HCT116 (cell line): ENCODE data around the gene OS9. TPM values are rescaled to one million over a fixed set of nuclear protein-coding genes. Genes with fewer than 3 reads are reported as not detected.

Experiments used
- ATAC-seq: fragments of 200-7000 bp; cut with Tn5 transposase; 2 replicates; pipeline ENCODE4 v1.9.1; 2020; ENCODE audit warnings: mild to moderate bottlenecking, moderate library complexity
- BruUV-seq: library from RNA; stranded (reverse); fragments of 400-500 nt; replicated peaks from 2 replicates; lab custom pipeline; 2021; lab: Mats Ljungman, UMichigan
- CTCF ChIA-PET: fragments of 300-600 bp; sonication (Branson Sonifier 250); formaldehyde crosslinking; loops from one replicate; lab custom pipeline; 2021; ENCODE audit warnings: antibody characterized with exemption; lab: Charles Lee
- POLR2A ChIA-PET: fragments of 300-600, 350-600 bp; sonication (Branson Sonifier 250); formaldehyde crosslinking; loops from one replicate; lab custom pipeline; 2021; ENCODE audit warnings: antibody characterized with exemption; lab: Charles Lee
- RAD21 ChIA-PET, 2 experiments: fragments of 300-600 bp; sonication (Branson Sonifier 250); formaldehyde crosslinking; loops; one replicate each; lab custom pipeline; 2023; ENCODE audit warnings: low total read pairs in 2 of 2; ENCODE audit not compliant: uncharacterized antibody in 2 of 2, unreplicated experiment in 2 of 2, low non-redundant PET in 1 of 2; lab: Charles Lee
- DNase-seq: peaks from one replicate; pipeline ENCODE4 v3.0.0-alpha.2; 2010; ENCODE audit warnings: low read depth, low spot score
- H2AFZ ChIP-seq: fragments of 200-600 bp; shearing (Covaris generic), sonication (generic); 2 replicates; pipeline ENCODE4 v1.6.1; 2017; ENCODE audit warnings: low read depth, mixed run types, mixed read lengths, antibody characterized with exemption, low read length; ENCODE audit not compliant: poor library complexity, severe bottlenecking
- H3K27ac ChIP-seq: 2 replicates; pipeline ENCODE4 v1.5.1; 2012; ENCODE audit warnings: low read depth, low read length
- H3K27me3 ChIP-seq: fragments of 200-600 bp; sonication (generic); 2 replicates; pipeline ENCODE4 v1.6.1; 2016; ENCODE audit warnings: mixed run types, low read length, mixed read lengths; ENCODE audit not compliant: insufficient read depth
- H3K36me3 ChIP-seq, 2 experiments: fragments of 200-500 bp in 1 of 2; fragments of 200-600 bp in 1 of 2; sonication (Bioruptor generic) in 1 of 2; sonication (generic) in 1 of 2; 2 replicates each; pipeline versions ENCODE4 v1.5.1 to v1.6.1; 2014 to 2016; ENCODE audit warnings: low read length in 2 of 2, inconsistent platforms in 1 of 2, mixed read lengths in 1 of 2, mixed run types in 1 of 2; ENCODE audit not compliant: insufficient read depth in 2 of 2, control insufficient read depth in 1 of 2
- H3K4me1 ChIP-seq, 2 experiments: fragments of 200-600 bp in 1 of 2; sonication (generic) in 1 of 2; 2 replicates each; pipeline versions ENCODE4 v1.5.1 to v1.6.1; 2012 to 2017; ENCODE audit warnings: low read length in 2 of 2, inconsistent platforms in 1 of 2, mild to moderate bottlenecking in 1 of 2, mixed read lengths in 1 of 2, mixed run types in 1 of 2, moderate library complexity in 1 of 2; ENCODE audit not compliant: insufficient read depth in 2 of 2, control insufficient read depth in 1 of 2
- H3K4me2 ChIP-seq: fragments of 200-600 bp; sonication (generic); 2 replicates; pipeline ENCODE4 v1.6.1; 2017; ENCODE audit warnings: mixed run types, low read length, mixed read lengths
- H3K4me3 ChIP-seq, 2 experiments: fragments of 200-600 bp in 1 of 2; sonication (generic) in 1 of 2; replicated peaks in 1 of 2; 2 replicates each; pipeline ENCODE4 v1.5.1; 2011 to 2016; ENCODE audit warnings: low read length in 2 of 2, control low read depth in 1 of 2, low read depth in 1 of 2, mild to moderate bottlenecking in 1 of 2, mixed read lengths in 1 of 2, mixed run types in 1 of 2
- H3K79me2 ChIP-seq: fragments of 200-600 bp; sonication (generic); 2 replicates; pipeline ENCODE4 v1.6.1; 2017; ENCODE audit warnings: mild to moderate bottlenecking, mixed run types, low read length, moderate library complexity, mixed read lengths; ENCODE audit not compliant: insufficient read depth
- H3K9ac ChIP-seq: fragments of 200-600 bp; sonication (generic); 2 replicates; pipeline ENCODE4 v1.6.1; 2016; ENCODE audit warnings: low read length, mixed read lengths
- H3K9me2 ChIP-seq: fragments of 200-600 bp; sonication (generic), shearing (Covaris generic); 2 replicates; pipeline ENCODE4 v1.6.1; 2017; ENCODE audit warnings: mixed run types, mild to moderate bottlenecking, moderate library complexity; ENCODE audit not compliant: insufficient read depth
- H3K9me3 ChIP-seq, 2 experiments: fragments of 200-500 bp in 1 of 2; fragments of 200-600 bp in 1 of 2; sonication (Bioruptor generic) in 1 of 2; sonication (generic) in 1 of 2; 2 replicates each; pipeline ENCODE4 v1.6.1; 2014 to 2017; ENCODE audit warnings: low read length in 2 of 2, mixed read lengths in 2 of 2, inconsistent platforms in 1 of 2, low read depth in 1 of 2, mild to moderate bottlenecking in 1 of 2, mixed run types in 1 of 2, moderate library complexity in 1 of 2; ENCODE audit not compliant: control insufficient read depth in 1 of 2, insufficient read depth in 1 of 2
- H4K20me1 ChIP-seq: fragments of 200-600 bp; sonication (generic), shearing (Covaris generic); 2 replicates; pipeline ENCODE4 v1.6.1; 2017; ENCODE audit warnings: mixed run types, mild to moderate bottlenecking, moderate library complexity; ENCODE audit not compliant: insufficient read depth
- ATF3 ChIP-seq: IDR thresholded peaks from 2 replicates; pipeline ENCODE4 v1.6.1; 2012
- CEBPB ChIP-seq: IDR thresholded peaks from 2 replicates; pipeline ENCODE4 v1.6.1; 2012; ENCODE audit warnings: low read depth
- CTCF ChIP-seq, 3 experiments: fragments of 200-600 bp in 1 of 3; sonication (generic) in 1 of 3; IDR thresholded peaks in 2 of 3; conservative IDR thresholded peaks in 1 of 3; 2 replicates each; pipeline ENCODE4 v1.5.1; 2012 to 2017; ENCODE audit warnings: low read depth in 2 of 3, low read length in 2 of 3, antibody characterized with exemption in 1 of 3, borderline replicate concordance in 1 of 3, control low read depth in 1 of 3, mild to moderate bottlenecking in 1 of 3, mixed read lengths in 1 of 3, mixed run types in 1 of 3, moderate library complexity in 1 of 3; ENCODE audit not compliant: insufficient read depth in 1 of 3
- EGR1 ChIP-seq: IDR thresholded peaks from 2 replicates; pipeline ENCODE4 v1.6.1; 2012; ENCODE audit warnings: low read depth
- ELF1 ChIP-seq: IDR thresholded peaks from 2 replicates; pipeline ENCODE4 v1.6.1; 2012; ENCODE audit warnings: low read depth, borderline replicate concordance
- JUND ChIP-seq: IDR thresholded peaks from 2 replicates; pipeline ENCODE4 v1.6.1; 2012
- RAD21 ChIP-seq: IDR thresholded peaks from 2 replicates; pipeline ENCODE4 v1.6.1; 2012; ENCODE audit warnings: low read depth, mild to moderate bottlenecking
- SRF ChIP-seq: IDR thresholded peaks from 2 replicates; pipeline ENCODE4 v1.6.1; 2012; ENCODE audit warnings: low read depth
- TCF7L2 ChIP-seq: IDR thresholded peaks from 2 replicates; pipeline ENCODE4 v1.7.0; 2011; ENCODE audit warnings: borderline replicate concordance, inconsistent platforms; ENCODE audit not compliant: insufficient read depth, insufficient read length; ENCODE audit errors: extremely low read depth
- YY1 ChIP-seq: IDR thresholded peaks from 2 replicates; pipeline ENCODE4 v1.6.1; 2011; ENCODE audit warnings: low read length, low read depth, moderate library complexity, mild to moderate bottlenecking; ENCODE audit not compliant: insufficient replicate concordance; ENCODE audit errors: extremely low read depth
- ZFX ChIP-seq: fragments of 450-650 bp; IDR thresholded peaks from 2 replicates; pipeline ENCODE4 v1.6.1; 2017
- ZNF274 ChIP-seq: fragments of 200-500 bp; sonication (Bioruptor generic); IDR thresholded peaks from 2 replicates; pipeline ENCODE4 v1.6.1; 2014; ENCODE audit warnings: mild to moderate bottlenecking, low read depth, low read length, inconsistent platforms
- intact Hi-C: fragments of 100-400 bp; cut with micrococcal nuclease; formaldehyde crosslinking; loops from 2 replicates; pipeline ENCODE4 v1.10.0; 2022
- total RNA-seq: library from RNA; stranded (reverse); gene quantifications from one replicate; pipeline ENCODE4 v1.2.1, GENCODE V29; 2021; ENCODE audit not compliant: unreplicated experiment
- TF ChIP-seq, protein P1 (sequence below): IDR thresholded peaks from 2 replicates; pipeline ENCODE4 v1.6.1; 2012; ENCODE audit warnings: low read depth

Gene OS9
- total RNA-seq, 1 experiment from 2014 or later = 98.4 TPM

GRCh38 chr12:57759360-57759980 lies 65.5 kb downstream of the OS9 start:
- no peak overlapping the region for H3K9ac ChIP-seq
- H3K9me2 ChIP-seq = no peaks in the 10 kb centered on the region
- no peaks in the 10 kb centered on the region for H3K79me2 ChIP-seq
- DNase-seq = no peak
- no peak for TF ChIP-seq EGR1
- TF ChIP-seq SRF = no peak
- peak in 2 of 3 experiments; percentile 54 to 70; a peak in 4 of 6 replicates for TF ChIP-seq CTCF (IDR thresholded peaks at IDR 0.05 in 2 of 3, conservative IDR thresholded peaks at IDR 0.05 in 1 of 3; ENCODE audit: borderline replicate concordance in 1 of 3, insufficient read depth in 1 of 3, low read depth in 2 of 3, low read length in 2 of 3)
- TF ChIP-seq ZFX = no peak
- no TSS peak for BruUV-seq
- H2AFZ ChIP-seq = no peak overlapping the region
- no peaks in the 10 kb centered on the region for H4K20me1 ChIP-seq
- RAD21 ChIA-PET = no interaction called here
- no peaks in the 10 kb centered on the region for H3K27me3 ChIP-seq
- peak; percentile 43 for ATAC-seq
- H3K27ac ChIP-seq = no peak overlapping the region
- H3K4me2 ChIP-seq = no peak overlapping the region
- CTCF ChIA-PET = interaction anchor here (0.6 to 1.0 kb wide), 6 partner anchors 13 to 33 kb away, joined by 3 to 5 read pairs (median 3); partner anchors contain the start of genes EEF1AKMT3, METTL1 and TSFM
- H3K4me1 ChIP-seq = peaks cover 6 to 21% of the 10 kb centered on the region in 2 experiments
- H3K4me3 ChIP-seq = no peak overlapping the region
- H3K36me3 ChIP-seq = peaks cover 0 to 7% of the 10 kb centered on the region in 2 experiments; a peak in 2 of 4 replicates
- intact Hi-C loops = loop anchor here (1.0 kb wide), 1 partner anchor 146 kb away; no protein-coding TSS in a partner anchor
- no peaks in the 10 kb centered on the region for H3K9me3 ChIP-seq
- POLR2A ChIA-PET = interaction anchor here (0.8 kb wide), 1 partner anchor 13 kb away, joined by 3 read pairs; the partner anchor contains the start of genes EEF1AKMT3 and METTL1

DNA sequence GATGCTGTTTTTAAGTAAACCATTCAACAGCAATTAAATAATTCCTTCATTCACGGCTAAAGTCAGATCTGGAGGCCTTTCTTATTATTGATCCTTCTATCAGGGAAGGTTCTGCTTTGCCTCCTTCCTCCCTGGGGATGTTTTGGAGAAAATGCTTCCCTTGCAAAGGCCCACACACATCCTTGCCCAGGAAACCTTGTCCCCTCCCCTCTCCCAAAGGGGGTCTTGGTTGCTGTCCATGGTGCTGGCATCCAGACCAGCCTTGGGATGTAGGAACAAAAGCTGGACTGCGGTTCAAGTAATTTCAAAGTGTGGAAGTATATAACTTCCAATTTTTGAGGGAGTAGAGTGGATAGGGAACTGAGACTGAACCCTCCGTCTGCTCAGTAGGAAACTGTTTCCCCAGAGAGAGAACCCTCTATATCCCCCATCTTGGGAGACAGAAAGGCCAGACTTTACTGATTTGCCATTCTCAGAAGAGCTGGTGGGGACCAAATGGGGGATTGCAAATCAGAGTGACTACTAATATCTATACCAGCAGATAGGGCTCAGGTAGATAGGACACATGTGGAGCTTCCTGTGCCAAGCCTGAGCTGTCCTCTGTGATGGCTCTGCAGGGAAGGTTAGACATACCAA lies 66.5 kb downstream of the OS9 start:
- BruUV-seq = no TSS peak
- no peak overlapping the region for H3K4me2 ChIP-seq
- no peak overlapping the region for H2AFZ ChIP-seq
- ChIA-PET CTCF (no interaction called here), POLR2A (no interaction called here), RAD21 (no interaction called here)
- DNase-seq (no peak), ATAC-seq (no peak)
- H3K4me1 ChIP-seq = peaks cover 6 to 28% of the 10 kb centered on the region in 2 experiments; a peak in 3 of 4 replicates
- no peaks in the 10 kb centered on the region for H4K20me1 ChIP-seq
- no peak overlapping the region for H3K4me3 ChIP-seq
- no peaks in the 10 kb centered on the region for H3K79me2 ChIP-seq
- peaks cover 0 to 7% of the 10 kb centered on the region in 2 experiments; a peak in 2 of 4 replicates for H3K36me3 ChIP-seq
- H3K9me2 ChIP-seq = no peaks in the 10 kb centered on the region
- no peaks in the 10 kb centered on the region for H3K9me3 ChIP-seq
- intact Hi-C loops = no loop called here
- H3K27me3 ChIP-seq = no peaks in the 10 kb centered on the region
- H3K9ac ChIP-seq = no peak overlapping the region
- no peak overlapping the region for H3K27ac ChIP-seq
- TF ChIP-seq JUND = no peak
- TF ChIP-seq CEBPB = no peak
- no peak for TF ChIP-seq YY1
- TF ChIP-seq ATF3 = no peak
- TF ChIP-seq TCF7L2 = no peak
- no peak for TF ChIP-seq ZFX
- TF ChIP-seq ELF1 = no peak
- TF ChIP-seq RAD21 = no peak
- TF ChIP-seq, protein P1, sequence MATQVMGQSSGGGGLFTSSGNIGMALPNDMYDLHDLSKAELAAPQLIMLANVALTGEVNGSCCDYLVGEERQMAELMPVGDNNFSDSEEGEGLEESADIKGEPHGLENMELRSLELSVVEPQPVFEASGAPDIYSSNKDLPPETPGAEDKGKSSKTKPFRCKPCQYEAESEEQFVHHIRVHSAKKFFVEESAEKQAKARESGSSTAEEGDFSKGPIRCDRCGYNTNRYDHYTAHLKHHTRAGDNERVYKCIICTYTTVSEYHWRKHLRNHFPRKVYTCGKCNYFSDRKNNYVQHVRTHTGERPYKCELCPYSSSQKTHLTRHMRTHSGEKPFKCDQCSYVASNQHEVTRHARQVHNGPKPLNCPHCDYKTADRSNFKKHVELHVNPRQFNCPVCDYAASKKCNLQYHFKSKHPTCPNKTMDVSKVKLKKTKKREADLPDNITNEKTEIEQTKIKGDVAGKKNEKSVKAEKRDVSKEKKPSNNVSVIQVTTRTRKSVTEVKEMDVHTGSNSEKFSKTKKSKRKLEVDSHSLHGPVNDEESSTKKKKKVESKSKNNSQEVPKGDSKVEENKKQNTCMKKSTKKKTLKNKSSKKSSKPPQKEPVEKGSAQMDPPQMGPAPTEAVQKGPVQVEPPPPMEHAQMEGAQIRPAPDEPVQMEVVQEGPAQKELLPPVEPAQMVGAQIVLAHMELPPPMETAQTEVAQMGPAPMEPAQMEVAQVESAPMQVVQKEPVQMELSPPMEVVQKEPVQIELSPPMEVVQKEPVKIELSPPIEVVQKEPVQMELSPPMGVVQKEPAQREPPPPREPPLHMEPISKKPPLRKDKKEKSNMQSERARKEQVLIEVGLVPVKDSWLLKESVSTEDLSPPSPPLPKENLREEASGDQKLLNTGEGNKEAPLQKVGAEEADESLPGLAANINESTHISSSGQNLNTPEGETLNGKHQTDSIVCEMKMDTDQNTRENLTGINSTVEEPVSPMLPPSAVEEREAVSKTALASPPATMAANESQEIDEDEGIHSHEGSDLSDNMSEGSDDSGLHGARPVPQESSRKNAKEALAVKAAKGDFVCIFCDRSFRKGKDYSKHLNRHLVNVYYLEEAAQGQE = no peak
- TF ChIP-seq ZNF274 = no peak
